ENCODE measurements around the gene INAFM2.

INAFM2 gene

GRCh38 chr15:40365016-40365415, 41.5 kb downstream of the INAFM2 start:
- no peak for DNase-seq (ENCODE audit: low read depth)

GRCh38 chr15:40365624-40366456, 42.3 kb downstream of the INAFM2 start:
- no peak for DNase-seq (ENCODE audit: low read depth)

GRCh38 chr15:40366457-40367370, 43.2 kb downstream of the INAFM2 start:
- no peak for DNase-seq (ENCODE audit: low read depth)

GRCh38 chr15:40367371-40367685, 43.8 kb downstream of the INAFM2 start:
- no peak for DNase-seq (ENCODE audit: low read depth)

GRCh38 chr15:40367686-40368611, 44.5 kb downstream of the INAFM2 start:
- DNase-seq (ENCODE audit: low read depth), result no peak

GRCh38 chr15:40368719-40369473, 45.4 kb downstream of the INAFM2 start:
- DNase-seq (ENCODE audit: low read depth), result no peak

- DNase-seq (ENCODE audit: low read depth), result no peak
These were observed 46.0 kb downstream of the INAFM2 start for GRCh38 chr15:40369474-40369869.

GRCh38 chr15:40369971-40370370, 46.5 kb downstream of the INAFM2 start:
- DNase-seq (ENCODE audit: low read depth), result no peak

- no peak for DNase-seq (ENCODE audit: low read depth)
These were observed 49.5 kb downstream of the INAFM2 start for GRCh38 chr15:40372981-40373380.
